Stimulated activated CD8-positive, alpha-beta memory T cell treated with anti-CD3 and anti-CD28 coated beads, Interleukin-7, amount 100 ng/mL, for 48 hours (primary cell): ENCODE measurements around the gene PKIB.
"Not testable (repeated sequence)": the region's sequence is repeated elsewhere in the genome, so short reads cannot be mapped to it uniquely, and the experiment has no call there.

Experiments
- DNase-seq, 2 donors: peaks; one replicate each; pipeline ENCODE4 v3.0.0-alpha.2; 2020; ENCODE audit warnings: low read depth in 1 of 2; ENCODE audit errors: extremely low read depth in 1 of 2

Gene PKIB

DNA sequence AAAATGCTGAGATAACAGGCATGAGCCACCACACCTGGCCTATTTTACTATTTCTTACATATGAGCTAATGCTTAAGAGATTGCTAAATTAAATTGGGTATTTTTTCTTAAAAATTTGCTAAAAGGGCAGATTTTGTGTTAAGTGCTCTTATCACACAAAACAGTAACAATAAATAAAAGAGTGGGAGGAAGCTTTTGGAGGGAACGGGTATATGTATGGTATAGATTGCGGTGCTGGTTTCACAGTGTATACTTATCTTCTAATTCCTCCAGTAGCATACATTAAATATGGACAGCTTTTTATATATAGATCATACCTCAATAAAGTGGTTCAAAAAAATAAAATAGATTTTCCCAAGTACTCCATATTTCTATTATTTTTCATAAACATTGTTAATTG lies 129.9 kb downstream of the PKIB start:
- no peak for DNase-seq

DNA sequence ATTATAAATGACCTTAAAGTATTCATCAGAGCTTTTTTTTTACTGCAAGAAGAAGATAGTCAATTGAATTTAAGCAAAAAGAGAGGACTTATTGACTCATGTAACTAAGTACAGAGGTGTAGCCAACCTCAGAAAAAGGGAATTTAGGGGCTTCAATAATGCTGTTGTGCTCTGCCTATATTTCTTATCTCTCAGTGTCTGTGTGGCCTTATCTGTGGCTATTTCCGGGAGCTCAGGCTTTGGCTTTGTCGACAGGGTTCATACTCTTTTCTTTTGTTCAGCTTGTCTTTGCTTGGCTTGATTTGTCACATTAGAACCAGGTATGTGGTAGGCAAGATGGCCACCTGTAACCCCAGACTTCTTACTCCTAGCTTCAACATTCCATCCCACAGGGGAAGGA lies 130.7 kb downstream of the PKIB start:
- DNase-seq: no peak

DNA sequence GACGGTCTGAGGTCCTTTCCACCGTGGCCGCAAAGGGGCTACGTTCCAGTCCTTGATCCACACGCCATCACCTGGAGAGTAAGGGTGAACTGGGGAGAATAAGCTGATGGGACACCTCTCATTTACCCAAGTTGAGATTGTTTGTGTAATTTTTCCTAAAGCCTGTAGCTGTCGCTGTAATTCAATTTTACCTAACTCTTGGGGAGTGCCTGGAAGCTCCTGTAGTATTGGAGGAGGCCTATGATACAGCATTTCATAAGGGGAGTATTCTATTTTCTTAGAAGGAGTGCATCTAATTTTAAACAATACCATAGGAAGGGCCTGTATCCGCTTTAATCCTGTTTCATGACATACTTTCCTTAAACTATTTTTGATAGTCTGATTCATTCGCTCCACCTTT lies 134.0 kb downstream of the PKIB start:
- DNase-seq: not testable (repeated sequence)

DNA sequence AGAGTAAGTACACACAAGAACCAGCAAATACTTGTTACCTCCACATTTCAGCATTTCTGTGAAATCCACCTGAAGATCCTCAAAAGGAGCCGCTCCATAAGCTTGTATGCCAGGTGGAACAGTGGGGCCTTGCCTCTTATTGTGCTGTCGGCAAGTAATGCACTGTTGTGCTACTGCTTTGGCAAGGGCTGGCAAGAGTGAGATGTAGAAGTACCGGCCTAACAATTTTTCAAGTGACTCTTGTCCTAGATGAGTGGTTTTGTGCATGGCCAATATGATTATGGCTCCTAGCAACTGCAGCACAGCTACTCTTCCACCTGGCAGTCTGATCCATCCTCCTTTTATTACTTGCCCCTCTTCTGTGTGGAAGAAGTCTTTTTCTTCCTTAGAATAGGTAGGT lies 134.7 kb downstream of the PKIB start:
- not testable (repeated sequence) for DNase-seq

DNA sequence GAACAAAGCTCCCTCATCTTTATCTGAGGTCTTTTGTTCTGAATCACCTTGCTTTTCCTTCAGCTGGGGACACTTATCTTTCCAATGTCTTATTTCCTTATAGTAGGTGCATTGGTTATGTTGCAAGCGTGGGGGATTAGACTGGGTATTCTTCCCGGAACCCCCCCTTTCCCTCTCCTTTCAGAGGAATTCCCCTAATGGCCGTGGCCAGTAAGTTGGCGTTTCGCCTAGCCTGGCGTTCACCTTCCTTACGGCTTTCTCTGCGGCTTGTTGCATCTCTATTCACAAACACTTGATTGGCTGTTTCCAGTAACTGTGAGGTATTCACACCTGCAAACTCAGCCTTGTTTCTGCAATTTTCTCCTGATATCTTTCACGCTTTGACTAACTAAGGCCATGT lies 136.5 kb downstream of the PKIB start:
- DNase-seq: no peak

DNA sequence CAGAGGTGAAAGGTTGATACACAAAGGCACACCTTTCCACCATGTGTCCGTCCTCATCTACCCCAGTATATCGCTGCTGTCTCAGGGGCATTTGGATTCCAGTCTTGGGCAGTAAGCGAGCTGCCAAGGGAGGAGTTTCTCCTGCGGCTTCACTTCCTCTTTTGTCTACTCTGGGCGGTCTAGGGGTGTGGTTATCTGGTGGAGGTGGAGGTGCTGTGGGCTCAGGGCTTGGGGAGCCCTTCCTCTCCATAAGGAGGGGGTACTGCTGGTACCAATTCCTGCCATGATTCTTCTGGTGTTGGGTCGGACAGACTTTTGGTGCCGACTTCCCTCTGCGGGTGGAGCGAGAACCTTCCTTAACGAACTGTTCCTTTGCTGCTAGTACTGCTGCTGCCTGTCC lies 137.4 kb downstream of the PKIB start:
- no peak for DNase-seq

DNA sequence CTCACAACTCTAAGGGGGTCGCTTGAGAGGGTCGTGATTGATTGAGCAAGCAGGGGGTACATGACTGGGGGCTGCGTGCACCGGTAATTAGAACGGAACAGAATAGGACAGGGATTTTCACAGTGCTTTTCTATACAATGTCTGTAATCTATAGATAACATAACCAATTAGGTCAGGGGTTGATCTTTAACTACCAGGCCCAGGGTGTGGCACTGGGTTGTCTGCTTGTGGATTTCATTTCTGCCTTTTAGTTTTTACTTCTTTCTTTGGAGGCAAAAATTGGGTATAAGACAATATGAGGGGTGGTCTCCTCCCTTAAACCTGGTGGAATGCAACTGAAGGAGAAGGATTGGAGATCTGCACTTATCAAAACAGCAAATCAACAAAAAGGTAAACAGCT lies 138.7 kb downstream of the PKIB start:
- DNase-seq: not testable (repeated sequence)

DNA sequence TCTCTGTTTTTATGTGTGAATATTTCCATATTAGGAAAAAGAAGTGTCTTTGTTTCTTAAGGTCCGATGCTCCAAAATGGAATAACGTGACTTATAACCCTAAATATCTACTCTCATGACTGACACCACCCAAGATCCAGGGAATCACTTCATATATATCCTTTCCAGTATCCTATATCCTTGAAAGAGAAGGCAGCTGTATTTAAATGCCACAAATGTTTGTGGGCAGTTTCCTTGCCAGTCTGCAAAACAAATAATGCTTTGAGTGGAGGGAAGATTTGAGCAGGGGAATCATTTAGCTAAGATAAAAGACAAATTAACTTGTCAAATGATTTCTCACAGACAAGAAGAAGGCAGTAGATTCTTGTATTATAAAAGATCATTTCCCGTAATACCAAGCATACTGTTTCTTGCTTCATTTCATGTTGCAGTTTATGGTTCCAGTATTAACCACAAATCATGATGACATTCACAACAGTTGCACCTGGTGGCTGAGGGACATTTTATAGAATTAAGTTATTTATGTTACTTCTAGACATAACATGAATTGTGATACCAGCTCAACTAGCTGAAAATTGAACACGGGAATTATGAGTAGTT lies 139.3 kb downstream of the PKIB start:
- DNase-seq: no peak

DNA sequence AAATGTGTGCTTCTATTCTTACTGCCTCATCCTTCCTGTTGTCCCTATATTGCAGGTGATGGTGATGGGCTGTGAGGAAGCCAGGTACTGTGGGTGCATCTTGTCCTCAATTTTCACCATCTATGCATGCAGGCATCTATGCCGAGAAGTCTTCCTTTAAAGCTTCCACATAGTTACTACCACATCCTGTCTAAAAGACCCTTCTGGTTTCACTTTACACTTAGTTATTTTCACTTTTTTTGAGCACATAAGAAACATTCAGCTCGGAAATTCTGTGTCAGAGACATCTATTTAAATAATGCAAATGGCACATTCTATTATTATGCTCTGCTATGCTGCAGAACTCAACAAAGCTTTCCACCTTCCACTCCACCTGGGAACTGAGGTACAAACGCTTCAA lies 141.1 kb downstream of the PKIB start:
- DNase-seq: no peak

DNA sequence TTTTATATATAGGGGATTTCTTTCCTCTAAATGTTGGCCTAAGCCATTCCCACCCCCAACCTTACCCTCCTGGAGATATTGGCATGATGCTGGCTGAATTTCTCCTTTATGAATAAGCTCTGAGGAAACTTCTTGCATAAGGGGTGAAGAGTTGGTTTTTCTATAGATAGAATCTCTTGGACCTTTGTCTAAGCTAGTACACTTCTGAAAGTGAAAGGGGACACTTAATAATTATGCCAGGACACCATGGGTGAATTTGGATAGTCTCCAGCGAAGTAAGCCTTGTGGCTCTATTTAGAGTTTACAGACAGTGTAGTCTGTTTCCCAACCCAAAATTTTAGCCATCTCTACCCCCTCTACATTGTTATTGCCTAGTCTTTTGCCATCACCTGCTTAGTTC lies 142.3 kb downstream of the PKIB start:
- DNase-seq: no peak

DNA sequence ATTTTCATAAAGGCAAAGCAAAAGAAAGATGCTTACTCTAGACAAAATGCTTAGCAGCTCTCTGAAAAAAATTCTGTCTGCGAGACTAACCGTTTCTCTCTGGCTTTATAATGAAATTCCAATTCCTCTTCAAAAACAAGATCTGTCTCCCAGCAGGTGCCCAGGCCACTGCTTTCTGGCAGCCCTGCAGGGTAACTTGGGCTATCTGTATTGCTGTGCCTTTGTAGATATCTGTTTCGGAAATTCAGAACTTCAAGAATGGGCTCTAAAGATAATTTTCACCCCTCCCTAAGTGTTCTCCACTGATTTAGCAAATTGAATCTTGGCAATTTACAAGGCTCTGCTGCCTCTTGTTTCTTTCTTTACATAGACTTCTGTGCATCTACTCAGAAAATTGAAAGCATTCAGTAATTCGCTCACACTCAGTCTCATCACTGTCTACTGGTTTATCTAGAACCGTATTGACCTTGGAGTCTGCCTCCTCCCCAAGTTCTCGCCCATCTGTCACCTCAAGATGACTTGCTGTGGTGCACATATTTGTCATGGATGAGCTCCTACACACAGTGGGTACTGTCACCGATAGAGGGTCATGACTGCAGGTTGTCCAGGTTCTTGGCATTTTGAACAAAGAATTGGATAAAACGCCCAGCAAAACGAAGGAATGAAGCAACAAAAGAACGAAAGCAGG lies 142.9 kb downstream of the PKIB start:
- DNase-seq: no peak

DNA sequence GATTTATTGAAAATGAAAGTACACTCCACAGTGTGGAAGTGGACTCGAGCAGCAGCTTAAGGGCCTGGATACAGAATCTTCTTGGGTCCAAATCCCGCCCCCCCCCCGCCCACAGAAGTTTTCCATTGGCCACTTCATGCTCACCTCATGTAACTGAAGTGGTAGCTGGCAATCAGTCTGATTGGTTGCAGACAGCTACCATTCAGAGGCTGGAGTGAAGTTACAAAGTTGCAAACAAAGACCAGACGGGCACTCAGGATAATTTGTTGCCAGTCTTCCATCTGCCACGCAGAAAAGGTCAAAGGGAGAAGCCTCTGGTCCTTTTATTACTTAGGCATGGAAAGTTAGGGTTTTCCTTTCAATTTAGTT lies 143.5 kb downstream of the PKIB start:
- no peak for DNase-seq

DNA sequence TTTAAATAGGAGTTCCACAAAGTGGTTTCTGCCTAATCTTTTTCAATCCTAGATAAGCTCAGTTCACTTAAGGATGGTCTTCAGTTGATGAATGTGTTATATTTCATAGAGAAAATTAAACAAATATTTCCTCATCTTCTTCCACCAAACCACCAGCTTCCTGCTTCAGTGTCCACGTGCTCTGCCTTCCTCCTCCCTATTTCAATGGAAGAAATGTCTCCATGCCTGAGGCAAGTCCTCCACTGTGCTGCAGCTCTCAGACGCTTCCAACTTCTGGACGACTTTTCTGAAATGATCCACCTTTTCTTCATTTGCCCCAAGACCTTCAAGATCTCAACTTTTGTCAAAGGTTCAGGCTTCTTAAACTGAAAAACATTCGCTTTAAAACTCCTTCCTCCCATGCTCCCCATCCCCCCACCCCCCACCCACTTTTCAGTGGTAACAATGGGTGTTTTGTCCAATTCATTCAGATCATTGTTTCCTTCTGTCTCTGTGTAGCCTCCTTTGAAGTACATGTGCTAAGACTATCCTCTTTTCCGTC lies 144.1 kb downstream of the PKIB start:
- DNase-seq: no peak

DNA sequence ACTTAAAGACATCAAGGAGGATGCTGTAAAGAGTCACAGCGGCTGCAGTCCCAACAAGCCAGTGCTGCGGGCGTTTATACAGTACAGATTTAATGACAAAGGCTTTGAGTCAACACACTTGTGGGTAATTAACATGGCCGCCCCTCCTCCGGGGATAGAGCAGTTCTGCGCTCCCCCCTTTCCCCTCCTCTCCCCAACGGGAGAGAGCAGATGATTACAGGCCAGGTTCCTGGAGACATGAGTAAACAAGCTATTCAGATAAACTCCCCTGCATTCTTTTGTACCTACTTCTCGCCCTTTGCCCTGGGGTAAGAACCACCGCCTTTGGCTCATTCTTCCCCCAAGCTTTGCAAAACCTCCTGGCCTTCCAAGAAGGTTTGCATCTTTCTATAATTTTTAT lies 145.7 kb downstream of the PKIB start:
- no peak for DNase-seq

DNA sequence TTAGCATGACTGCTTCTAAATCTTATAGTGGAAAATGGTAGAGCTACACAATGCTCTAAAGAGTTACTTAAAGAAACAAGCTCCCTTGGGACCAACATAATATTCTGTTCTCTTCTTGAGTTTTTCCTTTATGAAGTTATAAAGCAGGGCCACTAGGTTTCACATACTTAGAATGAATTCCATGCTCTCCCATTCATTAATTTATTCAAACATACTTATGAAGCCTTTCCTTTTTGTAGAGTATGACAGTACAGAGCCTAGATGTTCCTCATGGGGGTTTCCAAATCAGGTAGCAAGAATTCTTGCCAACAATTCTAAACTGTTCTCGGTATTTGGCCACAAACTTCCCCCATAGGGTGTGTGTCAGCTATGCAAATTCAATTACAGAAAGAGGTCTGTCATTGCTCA lies 148.7 kb downstream of the PKIB start:
- DNase-seq: no peak

DNA sequence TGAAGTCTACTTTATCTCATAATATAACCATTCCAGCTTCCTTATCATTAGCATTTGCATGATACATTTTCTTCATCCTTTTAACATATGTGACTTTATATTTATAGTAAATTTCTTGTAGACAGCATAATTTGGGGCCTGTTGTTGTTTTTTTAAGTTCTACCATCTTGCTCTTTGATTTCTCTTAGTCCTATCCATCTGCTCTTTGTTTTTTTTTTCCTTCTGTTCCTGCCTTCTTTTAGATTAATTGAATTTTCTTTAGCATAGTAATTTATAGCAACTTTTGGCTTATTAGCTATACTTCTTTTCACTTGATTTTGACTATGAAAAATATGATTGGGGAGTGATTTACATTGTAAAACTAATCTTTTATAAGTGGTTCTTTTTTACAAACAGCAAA lies 150.1 kb downstream of the PKIB start:
- no peak for DNase-seq

DNA sequence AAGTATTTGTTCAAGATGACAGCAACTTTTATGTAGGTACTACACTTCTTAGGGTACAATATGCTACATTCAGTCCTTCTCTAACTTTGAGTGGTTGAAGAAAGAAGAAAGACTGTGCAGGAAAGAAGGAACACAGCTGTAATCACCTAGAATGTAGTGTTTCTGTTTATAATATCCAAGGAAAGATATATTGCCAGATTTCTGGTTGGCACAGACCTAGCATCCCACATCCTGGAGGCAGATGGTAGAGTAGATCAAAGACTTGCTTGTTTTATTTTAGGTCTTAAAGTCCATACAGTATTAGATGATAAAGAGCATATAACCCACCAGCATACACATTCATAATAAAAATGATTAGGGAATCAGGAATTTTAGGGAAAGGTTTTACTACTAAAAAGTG lies 156.1 kb downstream of the PKIB start:
- DNase-seq: no peak

DNA sequence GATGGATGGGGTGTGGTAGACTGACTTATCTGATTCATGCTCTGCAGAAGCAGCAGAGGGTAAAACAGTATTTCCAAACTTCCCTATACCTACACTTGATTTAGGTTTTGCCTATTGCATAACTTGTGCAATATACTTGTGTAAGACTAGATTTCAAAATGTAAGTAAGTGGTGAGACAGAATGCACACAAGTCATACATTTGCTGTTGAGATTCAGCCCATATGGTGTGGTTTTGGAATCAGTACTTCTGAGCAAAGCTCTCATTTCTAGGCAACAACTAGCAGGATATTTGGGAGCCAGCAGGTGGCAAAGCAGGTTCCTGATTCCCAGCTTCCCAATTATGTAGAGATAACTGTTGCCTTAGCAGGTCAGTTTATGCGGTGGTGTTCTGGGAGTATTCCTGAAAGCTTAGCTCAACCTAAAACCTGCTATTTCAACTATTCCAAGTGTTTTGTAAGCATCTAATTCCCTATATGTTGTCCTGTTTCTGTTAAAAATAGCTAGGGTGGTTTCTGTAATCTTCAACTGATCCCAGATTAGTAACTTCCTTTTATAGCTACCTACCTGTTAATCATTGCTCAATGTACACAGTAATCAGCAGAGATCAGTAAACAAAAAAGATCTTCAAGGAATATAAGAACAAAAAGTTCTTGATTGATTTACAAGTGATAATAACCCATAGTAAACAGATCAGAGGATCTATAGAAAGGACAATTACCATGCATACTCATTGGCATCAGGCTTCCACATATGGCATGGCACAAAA lies 160.8 kb downstream of the PKIB start:
- DNase-seq: no peak

DNA sequence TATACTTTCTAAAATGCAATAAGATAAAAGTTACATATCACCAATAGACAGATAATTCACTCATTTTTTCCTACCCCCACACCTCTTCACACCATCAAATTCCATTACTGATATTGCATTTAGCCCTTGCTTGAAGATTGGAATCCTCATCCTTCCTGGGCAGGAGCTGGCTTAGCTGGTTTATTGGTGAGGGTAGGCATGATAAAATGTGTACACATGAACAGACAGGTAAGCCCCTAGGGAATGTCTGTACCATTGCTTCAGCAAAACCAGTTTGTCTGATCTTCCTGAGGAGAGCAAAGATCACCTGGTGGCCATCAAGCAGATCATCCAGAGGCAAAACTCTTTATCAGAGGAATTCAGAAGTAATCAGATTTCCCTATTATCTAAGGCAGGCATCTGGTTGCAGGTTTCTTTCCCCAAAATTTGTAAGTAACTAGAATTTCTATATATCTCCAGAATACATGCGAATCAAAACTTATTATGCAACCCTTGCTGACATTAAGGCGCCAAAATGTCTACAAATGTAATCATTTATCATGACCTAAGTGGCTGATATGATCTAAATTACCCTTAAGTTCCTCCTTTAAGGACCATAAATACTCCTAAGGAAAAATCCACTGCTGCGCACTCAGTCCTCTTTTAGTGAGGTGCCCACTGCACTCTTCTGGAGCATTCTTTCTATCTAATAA lies 162.7 kb downstream of the PKIB start:
- no peak for DNase-seq
